GM12878 (cell line): ENCODE measurements around the gene ANO2. TPM values are rescaled to one million over a fixed set of nuclear protein-coding genes. Genes with fewer than 3 reads are reported as not detected.

Experiments used
- ATAC-seq: fragments of 200-7000 bp; cut with Tn5 transposase; 3 replicates; pipeline ENCODE4 v1.9.1; 2020; ENCODE audit warnings: mild to moderate bottlenecking, moderate library complexity
- BruUV-seq: library from RNA; stranded (reverse); fragments of 400-500 nt; replicated peaks from 2 replicates; lab custom pipeline; 2021; lab: Mats Ljungman, UMichigan
- CTCF ChIA-PET: fragments of 300-600 bp; sonication (Branson Sonifier 250); formaldehyde crosslinking; extraction: SDS; loops from one replicate; lab custom pipeline; 2021; ENCODE audit warnings: inconsistent platforms; lab: Yijun Ruan, JAX
- POLR2A ChIA-PET: fragments of 350-600 bp; formaldehyde crosslinking; extraction: SDS; loops from one replicate; lab custom pipeline; 2021; ENCODE audit warnings: inconsistent platforms; lab: Charles Lee
- RAD21 ChIA-PET: fragments of 300-600 bp; sonication (Branson Sonifier 250); formaldehyde crosslinking; loops from one replicate; lab custom pipeline; 2023; ENCODE audit warnings: antibody characterized with exemption; ENCODE audit not compliant: unreplicated experiment; lab: Charles Lee
- SMC1A ChIA-PET: fragments of 300-600 bp; sonication (Branson Sonifier 250); formaldehyde crosslinking; loops from one replicate; lab custom pipeline; 2023; ENCODE audit not compliant: unreplicated experiment, uncharacterized antibody; lab: Charles Lee
- DNase-seq: peaks from one replicate; pipeline ENCODE4 v3.0.0-alpha.2; 2011; ENCODE audit warnings: low read depth, low spot score
- FAIRE-seq: peaks from 3 replicates; lab custom pipeline; 2011; peaks lifted over from hg19 to GRCh38; lab: Jason Lieb, UNC
- H2AFZ ChIP-seq: 2 replicates; pipeline ENCODE4 v1.6.0; 2011; ENCODE audit warnings: low read depth, low read length, control low read depth; ENCODE audit not compliant: control insufficient read depth
- H3K27ac ChIP-seq: 2 replicates; pipeline ENCODE4 v1.5.1; 2011; ENCODE audit warnings: control low read depth; ENCODE audit not compliant: control insufficient read depth, insufficient read depth
- H3K27me3 ChIP-seq, 2 experiments: replicated peaks in 1 of 2; 2 replicates each; pipeline versions ENCODE4 v1.6.0 to v1.6.1; 2011; ENCODE audit warnings: low read length in 1 of 2; ENCODE audit not compliant: control insufficient read depth in 2 of 2, insufficient read depth in 2 of 2
- H3K36me3 ChIP-seq, 2 experiments: 2 replicates each; pipeline ENCODE4 v1.5.1; 2011; ENCODE audit warnings: low read length in 1 of 2; ENCODE audit not compliant: control insufficient read depth in 2 of 2, insufficient read depth in 2 of 2
- H3K4me1 ChIP-seq: 2 replicates; pipeline ENCODE4 v1.6.1; 2011; ENCODE audit warnings: mild to moderate bottlenecking, low read length, moderate library complexity, mixed read lengths; ENCODE audit not compliant: control insufficient read depth, insufficient read depth
- H3K4me2 ChIP-seq: 2 replicates; pipeline ENCODE4 v1.6.0; 2011; ENCODE audit warnings: control low read depth; ENCODE audit not compliant: control insufficient read depth, insufficient read depth
- H3K4me3 ChIP-seq: fragments of 200-600 bp; sonication (generic); 2 replicates; pipeline ENCODE4 v1.5.1; 2016
- H3K79me2 ChIP-seq: 2 replicates; pipeline ENCODE4 v1.6.0; 2011; ENCODE audit warnings: low read length; ENCODE audit not compliant: control insufficient read depth, insufficient read depth
- H3K9ac ChIP-seq: 2 replicates; pipeline ENCODE4 v1.8.0; 2011; ENCODE audit warnings: low read length, control low read depth, mixed read lengths; ENCODE audit not compliant: control insufficient read depth, insufficient read depth
- H3K9me3 ChIP-seq: replicated peaks from 3 replicates; pipeline ENCODE4 v1.5.1; 2011; ENCODE audit warnings: mild to moderate bottlenecking, low read length; ENCODE audit not compliant: control insufficient read depth, insufficient read depth
- H4K20me1 ChIP-seq: 2 replicates; pipeline ENCODE4 v1.6.0; 2011; ENCODE audit not compliant: control insufficient read depth, insufficient read depth
- BCL3 ChIP-seq: IDR thresholded peaks from 2 replicates; pipeline ENCODE4 v1.6.1; 2011; ENCODE audit warnings: borderline replicate concordance, low read depth, mild to moderate bottlenecking, moderate library complexity, low read length; ENCODE audit not compliant: insufficient read depth, poor library complexity, severe bottlenecking
- CEBPZ ChIP-seq: fragments of 150-350 bp; IDR thresholded peaks from 2 replicates; pipeline ENCODE4 v1.6.1; 2016; ENCODE audit warnings: low read depth, low read length
- CTCF ChIP-seq, 3 experiments: IDR thresholded peaks in 2 of 3; conservative IDR thresholded peaks in 1 of 3; 2 replicates each; pipeline ENCODE4 v1.5.1; 2011; ENCODE audit warnings: low read depth in 3 of 3, low read length in 3 of 3, mild to moderate bottlenecking in 3 of 3, control low read depth in 2 of 3, moderate library complexity in 2 of 3, inconsistent platforms in 1 of 3, mixed read lengths in 1 of 3; ENCODE audit not compliant: control insufficient read depth in 2 of 3, insufficient read depth in 1 of 3; ENCODE audit errors: extremely low read depth in 1 of 3
- CUX1 ChIP-seq: IDR thresholded peaks from 2 replicates; pipeline ENCODE4 v1.6.1; 2012; ENCODE audit warnings: improper control_type of control experiment, low read depth, low read length; ENCODE audit not compliant: insufficient replicate concordance
- FOS ChIP-seq: IDR thresholded peaks from 3 replicates; pipeline ENCODE4 v1.6.1; 2011; ENCODE audit warnings: borderline replicate concordance; ENCODE audit not compliant: insufficient read length; ENCODE audit errors: extremely low read depth
- GATAD2B ChIP-seq: fragments of 450-650 bp; conservative IDR thresholded peaks from 2 replicates; pipeline ENCODE4 v1.6.1; 2017; ENCODE audit warnings: low read depth, mild to moderate bottlenecking, moderate library complexity
- JUND ChIP-seq: IDR thresholded peaks from 2 replicates; pipeline ENCODE4 v1.6.1; 2012; ENCODE audit warnings: low read depth, mild to moderate bottlenecking, low read length, improper control_type of control experiment, moderate library complexity
- RELA ChIP-seq: fragments of 450-650 bp; IDR thresholded peaks from 2 replicates; pipeline ENCODE4 v1.8.0; 2014; ENCODE audit warnings: borderline replicate concordance; ENCODE audit not compliant: partially characterized antibody
- WGBS: methylation state at CpG from one replicate; pipeline ENCODE4 v1.1.6; 2016; ENCODE audit warnings: low lambda C conversion rate; ENCODE audit not compliant: insufficient replicate concordance, insufficient coverage; ENCODE audit errors: missing lambda C conversion rate; 5-methylcytosine and 5-hydroxymethylcytosine counted together
- in situ Hi-C: fragments of 300-500 bp; cut with MboI; formaldehyde crosslinking; loops from 9 replicates; pipeline ENCODE4 v1.14.3; 2018; ENCODE audit warnings: mixed read lengths
- intact Hi-C: fragments of 100-400 bp; cut with micrococcal nuclease; formaldehyde crosslinking; loops from one replicate; pipeline ENCODE4 v1.14.2; 2022; ENCODE audit not compliant: unreplicated experiment
- polyA plus RNA-seq, 11 experiments: library from polyadenylated mRNA; depleted of rRNA in 4 of 11; unstranded in 6 of 11; stranded (reverse) in 5 of 11; fragments of >200 nt; fragmentation: Nextera tagmentation in 4 of 11; fragmentation: Illumina TruSeq in 1 of 11; extraction: Ambion mirVana in 4 of 11; extraction: Trizol in 1 of 11; gene quantifications; 1 replicate in 1 of 11; 2 replicates in 10 of 11; pipeline versions ENCODE4 v1.2.1 to v1.2.3, GENCODE V29; 2011 to 2016; ENCODE audit warnings: inconsistent platforms in 2 of 11, missing spikeins in 2 of 11, low read depth in 1 of 11
- total RNA-seq, 4 experiments: library from RNA; depleted of rRNA in 3 of 4; stranded (reverse); fragments of >200 nt in 3 of 4; fragmentation: Illumina TruSeq in 1 of 4; extraction: Trizol in 1 of 4; gene quantifications; 2 replicates each; pipeline versions ENCODE4 v1.2.1 to v1.2.3, GENCODE V29; 2013 to 2021

ANO2 gene
- total and polyA plus RNA-seq, 10 of the 15 experiments (the other 5 are each of a cell fraction or from before 2014, with no cell fraction given), result not detected

DNA sequence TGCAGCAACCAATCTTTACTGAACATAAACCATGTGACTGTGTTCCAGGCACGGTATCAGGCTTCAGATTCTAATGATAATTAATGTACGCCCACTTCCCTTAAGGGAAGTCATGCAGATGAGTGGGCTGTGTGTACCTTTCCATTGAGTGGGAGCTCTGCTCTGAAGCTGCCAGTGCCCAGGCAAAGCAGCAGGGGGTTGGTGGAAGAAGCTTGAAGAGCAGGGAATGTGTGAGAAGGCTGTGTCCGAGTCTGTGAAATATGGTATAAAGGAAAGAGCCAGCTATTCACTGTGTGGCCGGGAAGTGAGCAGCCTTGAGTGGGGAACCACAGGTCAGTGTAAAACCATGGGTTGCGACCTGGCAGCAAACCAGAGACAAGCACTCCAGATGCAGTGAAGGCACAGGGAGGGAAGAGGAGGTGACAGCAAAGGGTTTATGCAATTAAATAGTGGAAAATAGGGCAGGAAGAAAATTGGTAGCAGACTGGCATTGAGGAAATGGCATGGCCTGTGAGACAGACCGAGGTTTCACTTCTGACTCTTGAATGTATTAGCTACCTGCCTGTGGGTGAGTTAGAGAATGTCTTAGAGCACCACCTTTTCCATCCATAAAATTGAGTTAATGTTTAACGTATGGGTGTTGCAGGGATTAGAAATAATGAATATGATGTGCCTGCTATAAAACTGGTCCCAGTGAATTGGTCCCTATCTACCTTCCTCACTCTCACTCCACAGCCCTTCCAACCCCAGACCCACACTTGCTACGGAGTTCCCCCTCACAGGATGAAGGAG is 396.7 kb downstream of the ANO2 start (continued):
- TF ChIP-seq CUX1, result no peak

GRCh38 chr12:5546616-5547015 is 398.4 kb downstream of the ANO2 start:
- SMC1A ChIA-PET, result no interaction called here
- H3K9me3 ChIP-seq, result no peaks in the 10 kb centered on the region
- intact Hi-C loops, result no loop called here
- RAD21 ChIA-PET, result no interaction called here
- H3K4me2 ChIP-seq, result no peak overlapping the region
- FAIRE-seq (no peak), DNase-seq (no peak), ATAC-seq (no peak)
- H3K27me3 ChIP-seq, result no peaks in the 10 kb centered on the region; a peak in 1 of 4 replicates
- WGBS, result 2% methylated on average over 6 of the region's 6 CpGs
- H3K9ac ChIP-seq, result no peak overlapping the region
- no peak overlapping the region for H3K4me3 ChIP-seq
- H3K4me1 ChIP-seq, result no peaks in the 10 kb centered on the region
- no peak overlapping the region for H3K27ac ChIP-seq
- no peak overlapping the region for H2AFZ ChIP-seq
- no peaks in the 10 kb centered on the region for H4K20me1 ChIP-seq
- CTCF ChIA-PET, result no interaction called here
- H3K36me3 ChIP-seq, result no peaks in the 10 kb centered on the region
- H3K79me2 ChIP-seq, result no peaks in the 10 kb centered on the region
- in situ Hi-C loops, result no loop called here
- no TSS peak for BruUV-seq
- POLR2A ChIA-PET, result no interaction called here
- TF ChIP-seq CTCF (IDR thresholded peaks at IDR 0.05 in 2 of 3, conservative IDR thresholded peaks at IDR 0.05 in 1 of 3; ENCODE audit: control insufficient read depth in 2 of 3, extremely low read depth in 1 of 3, insufficient read depth in 1 of 3, low read depth in 3 of 3, low read length in 3 of 3), result no peak
- no peak for TF ChIP-seq CEBPZ
- no peak for TF ChIP-seq BCL3
- TF ChIP-seq GATAD2B, result no peak
- no peak for TF ChIP-seq RELA
- TF ChIP-seq JUND, result no peak
- TF ChIP-seq FOS, result no peak
